MG63 (cell line): ENCODE data around the gene FCAMR. TPM values are rescaled to one million over a fixed set of nuclear protein-coding genes. Genes with fewer than 3 reads are reported as not detected.
"Not testable (repeated sequence)": the region's sequence is repeated elsewhere in the genome, so short reads cannot be mapped to it uniquely, and the experiment has no call there.

Experiments used
- DNase-seq: peaks from one replicate; pipeline ENCODE4 v3.0.0-alpha.2; 2020
- H3K27me3 ChIP-seq: fragments of 250-450 bp; sonication (Bioruptor Pico); 2 replicates; pipeline ENCODE4 v1.5.1; 2020; ENCODE audit warnings: mild to moderate bottlenecking, moderate library complexity
- H3K36me3 ChIP-seq: fragments of 250-450 bp; sonication (Bioruptor Pico); 2 replicates; pipeline ENCODE4 v1.5.1; 2020; ENCODE audit warnings: mild to moderate bottlenecking, moderate library complexity
- H3K4me3 ChIP-seq: fragments of 250-450 bp; sonication (Bioruptor Pico); 2 replicates; pipeline ENCODE4 v1.5.1; 2020; ENCODE audit warnings: mild to moderate bottlenecking, moderate library complexity
- H3K9me3 ChIP-seq: fragments of 250-450 bp; sonication (Bioruptor Pico); 2 replicates; pipeline ENCODE4 v1.5.1; 2020; ENCODE audit warnings: mild to moderate bottlenecking, moderate library complexity
- total RNA-seq: library from RNA; depleted of rRNA; stranded (reverse); fragments of >200 nt; shearing (Covaris generic); gene quantifications from 2 replicates; pipeline ENCODE4 v1.2.3, GENCODE V29; 2014; ENCODE audit warnings: low replicate concordance

The FCAMR gene
- total RNA-seq, 1 experiment from 2014 or later, result not detected

DNA sequence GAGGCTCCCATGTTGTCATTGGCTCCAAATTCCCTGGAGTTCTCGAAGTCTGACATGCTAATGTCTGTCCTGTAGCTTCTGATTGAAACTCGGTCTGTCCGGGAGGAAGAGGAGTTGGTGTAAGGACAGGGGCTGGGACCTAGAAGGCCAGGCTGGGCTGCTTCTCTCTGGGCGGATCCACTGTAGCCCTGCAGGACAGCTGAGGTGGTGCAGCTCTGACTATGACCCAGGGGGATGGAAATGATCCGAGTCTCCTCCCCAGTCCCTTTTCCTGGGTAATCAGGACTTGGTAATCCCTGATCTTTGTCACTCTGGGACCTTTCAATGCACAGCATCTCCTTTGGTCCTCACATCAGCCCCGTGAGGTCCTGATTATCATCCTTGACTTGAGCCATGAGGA is 38.6 kb downstream of the FCAMR start:
- H3K27me3 ChIP-seq, result no peaks in the 10 kb centered on the region
- no peak overlapping the region for H3K4me3 ChIP-seq
- DNase-seq, result no peak
- H3K36me3 ChIP-seq, result no peaks in the 10 kb centered on the region
- no peaks in the 10 kb centered on the region for H3K9me3 ChIP-seq

DNA sequence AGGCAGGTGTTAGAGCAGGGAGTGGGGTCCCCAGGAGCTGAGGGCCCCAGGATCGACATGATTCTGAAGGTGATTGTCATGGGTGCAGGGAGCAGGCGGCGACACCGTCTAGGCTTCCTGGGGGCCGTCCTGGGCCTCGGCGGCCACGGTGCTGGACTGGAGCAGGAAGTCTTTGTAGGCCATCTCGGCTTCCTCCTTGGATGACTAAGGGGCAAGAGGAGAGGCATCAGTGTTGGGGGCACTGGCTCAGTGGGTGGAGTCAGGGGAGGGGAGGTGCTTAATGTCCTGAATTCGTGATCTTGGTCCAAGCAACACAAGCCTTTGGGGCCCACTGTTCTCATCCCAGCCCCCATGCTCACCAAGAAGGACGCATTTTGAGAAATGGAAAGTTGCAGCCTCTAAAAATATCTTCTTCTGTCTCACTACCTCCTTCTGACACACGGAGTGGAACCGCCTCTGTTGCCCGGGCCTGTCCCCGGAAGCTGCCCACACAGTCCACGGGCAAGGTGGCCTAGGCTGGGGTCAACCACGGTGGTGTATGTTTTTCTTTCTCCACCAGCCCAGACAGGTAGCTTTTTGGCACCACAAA is 40.0 kb downstream of the FCAMR start:
- H3K4me3 ChIP-seq, result no peak overlapping the region
- no peaks in the 10 kb centered on the region for H3K27me3 ChIP-seq
- H3K36me3 ChIP-seq, result no peaks in the 10 kb centered on the region
- H3K9me3 ChIP-seq, result no peaks in the 10 kb centered on the region
- no peak for DNase-seq

DNA sequence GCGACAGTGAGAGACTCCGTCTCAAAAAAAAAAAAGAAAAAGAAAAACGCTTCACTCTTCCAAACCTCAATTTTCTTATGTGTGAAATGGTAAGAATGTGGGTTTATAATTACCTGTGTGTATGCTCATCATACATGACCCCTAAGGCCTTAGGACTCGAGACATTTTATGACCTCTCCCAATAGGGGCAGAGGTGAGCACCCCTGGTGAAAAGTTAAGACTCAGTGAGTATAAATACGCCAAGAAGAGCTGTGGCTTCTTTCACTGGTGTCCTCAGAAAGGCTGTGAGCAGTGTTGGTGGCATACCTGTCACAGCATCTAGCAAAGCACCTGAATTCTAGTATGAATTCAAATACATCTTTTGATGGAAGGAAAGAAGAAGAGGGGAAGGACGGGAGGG is 40.7 kb downstream of the FCAMR start:
- no peak for DNase-seq

DNA sequence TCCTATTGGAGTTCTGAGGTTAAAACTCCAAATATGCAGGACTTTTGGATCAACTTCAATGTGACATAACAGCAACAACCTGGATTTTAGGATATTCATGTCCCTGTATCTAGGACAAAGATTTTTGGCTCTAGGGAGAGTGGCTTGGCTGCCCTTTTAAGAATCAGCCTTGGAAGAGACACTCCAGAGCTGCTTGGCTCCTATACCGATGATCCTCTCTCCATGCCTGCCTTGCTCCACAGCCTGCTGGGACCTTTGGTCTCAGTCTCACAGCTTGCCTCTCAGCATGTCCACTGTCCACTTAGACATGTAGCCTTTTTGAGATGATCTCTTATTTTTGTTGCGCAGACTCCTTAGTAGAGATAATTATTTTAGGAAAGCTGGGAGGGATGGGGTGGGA is 44.0 kb downstream of the FCAMR start:
- H3K4me3 ChIP-seq, result no peak overlapping the region
- no peaks in the 10 kb centered on the region for H3K9me3 ChIP-seq
- DNase-seq, result no peak
- no peaks in the 10 kb centered on the region for H3K27me3 ChIP-seq
- H3K36me3 ChIP-seq, result no peaks in the 10 kb centered on the region

More for the DNA sequence above, 40.7 kb downstream of the FCAMR start:
- H3K27me3 ChIP-seq, result no peaks in the 10 kb centered on the region
- no peaks in the 10 kb centered on the region for H3K36me3 ChIP-seq
- no peak overlapping the region for H3K4me3 ChIP-seq
- no peaks in the 10 kb centered on the region for H3K9me3 ChIP-seq

DNA sequence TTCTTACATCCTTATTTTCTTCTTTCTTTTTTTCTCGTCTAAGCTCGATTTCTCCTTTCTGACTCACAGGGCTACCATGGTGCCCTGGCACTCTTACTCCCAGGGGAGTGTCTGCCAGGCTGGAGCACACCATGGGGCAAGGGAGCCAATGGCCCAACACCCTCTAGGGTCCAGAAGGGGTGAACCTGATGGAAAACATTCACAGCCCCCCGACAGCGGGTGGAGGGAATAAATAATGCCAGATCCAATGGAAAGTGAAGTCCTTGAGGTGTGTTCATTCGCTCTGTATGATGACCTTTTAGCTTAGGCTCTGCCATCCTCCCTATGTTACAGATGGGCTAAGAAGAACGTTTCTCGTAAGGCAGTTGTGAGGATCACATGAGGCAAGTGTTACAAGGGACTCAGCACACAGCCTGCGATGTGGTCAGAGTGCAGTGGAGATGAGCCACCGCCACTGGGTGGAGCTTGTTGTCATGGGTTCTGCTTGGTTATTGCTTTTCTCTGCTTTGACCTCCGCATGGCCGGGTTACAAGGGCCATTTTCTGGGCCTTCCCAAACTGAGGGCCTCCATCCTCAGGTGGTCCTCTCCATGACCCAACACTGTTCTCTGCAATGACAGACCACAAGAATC is 45.0 kb downstream of the FCAMR start:
- H3K4me3 ChIP-seq, result no peak overlapping the region
- DNase-seq, result no peak
- no peaks in the 10 kb centered on the region for H3K9me3 ChIP-seq
- H3K27me3 ChIP-seq, result no peaks in the 10 kb centered on the region
- no peaks in the 10 kb centered on the region for H3K36me3 ChIP-seq

DNA sequence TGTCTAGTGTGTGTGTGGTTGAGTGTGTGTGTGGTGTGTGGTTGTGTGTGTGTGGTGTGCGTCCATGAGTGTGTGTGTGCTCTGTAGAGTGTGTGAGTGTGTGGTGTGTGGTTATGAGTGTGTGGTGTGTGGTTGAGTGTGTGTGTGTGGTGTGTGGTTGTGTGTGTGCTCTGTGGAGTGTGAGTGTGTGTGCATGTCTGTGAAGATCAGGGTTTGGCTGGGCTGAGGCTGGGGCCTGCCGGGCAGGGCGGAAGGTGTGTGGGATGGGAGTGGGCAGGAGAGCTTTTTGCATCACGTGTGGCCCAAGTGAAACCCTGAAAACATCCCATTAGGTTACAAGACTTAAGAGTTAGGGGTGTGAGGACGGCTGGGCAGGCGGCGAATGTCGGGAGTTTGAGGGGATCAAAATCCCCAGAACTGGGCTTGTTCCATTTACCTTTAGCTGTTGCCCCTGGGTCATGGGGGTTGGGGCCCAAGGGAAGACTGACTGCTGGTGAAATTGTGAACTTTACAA is 45.6 kb downstream of the FCAMR start:
- no peak for DNase-seq
- Histone ChIP-seq H3K36me3 (no peaks in the 10 kb centered on the region), H3K4me3 (no peak overlapping the region), H3K27me3 (no peaks in the 10 kb centered on the region), H3K9me3 (no peaks in the 10 kb centered on the region)

DNA sequence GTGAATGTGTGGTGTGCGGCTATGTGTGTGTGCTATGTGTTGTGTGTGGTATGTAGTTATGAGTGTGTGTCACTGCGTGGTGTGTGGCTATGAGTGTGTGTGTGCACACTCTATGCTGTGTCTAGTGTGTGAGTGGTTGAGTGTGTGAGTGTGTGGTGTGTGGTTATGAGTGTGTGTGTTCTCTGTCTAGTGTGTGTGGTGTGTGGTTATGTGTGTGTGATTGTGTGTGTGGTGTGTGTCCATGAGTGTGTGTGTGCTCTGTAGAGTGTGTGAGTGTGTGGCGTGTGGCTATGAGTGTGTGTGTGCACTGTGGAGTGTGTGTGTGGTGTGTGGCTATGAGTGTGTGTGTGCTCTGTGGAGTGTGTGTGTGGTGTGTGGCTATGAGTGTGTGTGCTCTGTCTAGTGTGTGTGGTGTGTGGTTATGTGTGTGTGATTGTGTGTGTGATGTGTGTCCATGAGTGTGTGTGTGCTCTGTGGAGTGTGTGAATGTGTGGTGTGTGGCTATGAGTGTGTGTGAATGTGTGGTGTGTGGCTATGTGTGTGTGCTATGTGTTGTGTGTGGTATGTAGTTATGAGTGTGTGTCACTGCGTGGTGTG is 46.2 kb downstream of the FCAMR start:
- not testable (repeated sequence) for DNase-seq, H3K9me3 ChIP-seq, H3K36me3 ChIP-seq, H3K4me3 ChIP-seq, H3K27me3 ChIP-seq

DNA sequence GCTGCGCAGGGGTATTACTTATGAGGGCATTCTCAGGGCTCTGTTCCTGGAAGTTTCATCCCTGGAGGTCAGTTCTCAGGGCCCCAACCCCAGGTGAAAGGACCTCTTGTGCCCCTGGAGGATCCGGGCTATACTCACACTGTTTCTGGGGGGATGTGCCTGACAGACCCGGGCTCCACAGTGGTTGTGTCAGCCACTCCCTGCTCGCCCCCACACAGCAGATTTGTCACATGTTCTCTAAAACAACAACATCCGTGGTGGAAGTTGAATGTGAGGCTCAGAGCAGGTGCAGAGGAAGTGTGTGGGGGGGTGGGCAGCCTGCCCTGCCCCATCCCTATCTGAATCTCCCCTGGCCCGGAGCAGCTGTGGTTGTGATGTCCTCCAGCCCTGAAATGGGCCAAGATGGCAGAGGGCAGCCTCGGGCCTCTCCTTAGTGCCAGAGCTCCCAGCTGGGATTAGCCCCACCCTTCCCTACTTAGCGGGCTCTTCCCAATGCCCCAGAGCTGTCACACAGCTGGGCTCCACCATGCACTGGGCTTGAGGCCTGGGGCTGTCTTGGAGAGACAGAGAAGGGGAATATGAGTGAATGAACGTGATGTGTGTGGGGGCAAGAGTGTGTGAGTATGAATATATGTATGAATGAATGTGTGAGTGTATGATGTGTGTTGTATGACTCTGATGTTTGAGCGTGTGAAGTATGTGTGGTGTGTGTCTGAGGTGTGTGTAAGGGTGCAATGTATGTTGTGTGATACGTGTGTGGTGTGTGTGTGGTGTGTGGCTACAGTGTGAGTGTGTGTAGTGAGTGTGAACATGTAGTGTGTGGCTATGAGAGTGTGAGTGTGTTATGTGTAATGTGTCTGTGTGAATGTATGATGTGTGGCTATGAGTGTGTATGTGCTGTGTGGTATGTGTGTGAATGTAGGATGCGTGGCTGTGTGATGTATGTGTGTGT is 47.0 kb downstream of the FCAMR start:
- no peaks in the 10 kb centered on the region for H3K27me3 ChIP-seq
- DNase-seq, result no peak
- H3K36me3 ChIP-seq, result no peaks in the 10 kb centered on the region
- no peak overlapping the region for H3K4me3 ChIP-seq
- no peaks in the 10 kb centered on the region for H3K9me3 ChIP-seq

DNA sequence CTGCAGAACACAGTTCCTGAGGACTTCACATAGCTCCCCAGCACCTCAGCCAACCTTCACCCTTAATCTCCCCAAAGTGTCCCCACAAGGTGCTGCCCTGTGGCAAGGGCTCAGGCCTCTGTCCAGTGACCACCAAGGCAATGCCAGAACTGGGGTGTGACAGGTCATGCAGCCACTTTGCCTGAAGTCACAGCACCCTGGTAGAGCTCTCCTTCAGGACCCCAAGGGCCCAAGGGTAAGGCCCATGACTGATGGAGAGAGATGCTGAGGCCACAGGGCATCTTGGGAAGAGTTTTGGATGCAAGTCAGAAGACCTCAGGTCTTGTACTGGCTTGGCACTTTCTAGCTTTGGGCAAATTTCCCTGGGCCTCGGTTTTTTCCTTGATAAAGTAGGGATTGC is 47.7 kb downstream of the FCAMR start:
- no peak for DNase-seq
- no peaks in the 10 kb centered on the region for H3K36me3 ChIP-seq
- H3K27me3 ChIP-seq, result no peaks in the 10 kb centered on the region
- no peak overlapping the region for H3K4me3 ChIP-seq
- H3K9me3 ChIP-seq, result no peaks in the 10 kb centered on the region

DNA sequence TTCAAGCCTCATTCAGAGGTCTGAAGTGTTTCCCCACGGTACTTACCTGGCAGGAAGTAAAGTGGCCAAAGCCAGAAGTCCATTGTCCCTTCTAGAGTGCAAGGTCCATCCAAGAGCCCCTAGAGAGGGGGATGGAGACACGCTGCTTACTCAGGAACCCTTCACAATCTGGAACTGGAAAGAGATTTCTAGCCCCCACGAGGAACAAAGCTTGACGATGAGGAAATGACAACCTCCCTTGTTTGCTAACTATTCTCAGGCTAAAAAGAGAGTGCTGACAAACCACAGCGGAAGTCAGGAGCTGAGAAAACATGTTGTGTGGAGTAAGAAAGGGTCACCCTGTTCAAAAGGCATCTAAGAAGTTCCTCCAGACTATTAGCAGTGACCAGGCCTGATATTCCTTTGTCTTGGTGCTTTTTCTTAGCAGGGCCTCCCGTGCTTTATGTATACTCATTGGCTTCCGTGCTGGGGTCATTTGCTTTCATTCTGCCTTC is 48.4 kb downstream of the FCAMR start, which contains the start of gene FCMR:
TSS of gene FCMR (minus strand) at position 170 of the 494 bp plus-strand sequence. CDS start at position 83, 87 bp downstream.
- Histone ChIP-seq H3K36me3 (no peaks in the 10 kb centered on the region), H3K4me3 (no peak within 1 kb of the TSS), H3K27me3 (no peaks in the 10 kb centered on the region), H3K9me3 (no peaks in the 10 kb centered on the region)
- DNase-seq, result no peak

DNA sequence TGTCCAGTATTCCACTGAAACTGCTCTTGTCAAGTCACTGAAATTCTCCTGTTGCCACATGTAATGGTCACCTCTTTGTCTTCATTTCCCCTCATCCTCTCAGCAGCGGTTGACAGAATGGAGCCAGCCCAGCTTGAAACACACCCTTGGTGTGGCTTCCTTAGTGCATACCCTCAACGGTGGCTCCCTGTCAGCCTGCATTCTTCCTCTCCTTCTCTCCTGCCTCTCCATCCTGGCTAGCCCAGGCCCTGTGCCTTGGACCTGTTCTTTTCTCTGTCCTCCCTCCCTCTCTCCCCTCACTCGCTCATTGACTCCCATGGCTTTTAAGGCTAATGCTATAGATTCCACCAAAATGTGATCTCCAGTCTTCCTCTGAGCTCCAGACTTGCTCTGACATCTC is 52.2 kb downstream of the FCAMR start:
- Histone ChIP-seq H3K36me3 (no peaks in the 10 kb centered on the region), H3K27me3 (no peaks in the 10 kb centered on the region), H3K9me3 (no peaks in the 10 kb centered on the region), H3K4me3 (no peak overlapping the region)
- no peak for DNase-seq

DNA sequence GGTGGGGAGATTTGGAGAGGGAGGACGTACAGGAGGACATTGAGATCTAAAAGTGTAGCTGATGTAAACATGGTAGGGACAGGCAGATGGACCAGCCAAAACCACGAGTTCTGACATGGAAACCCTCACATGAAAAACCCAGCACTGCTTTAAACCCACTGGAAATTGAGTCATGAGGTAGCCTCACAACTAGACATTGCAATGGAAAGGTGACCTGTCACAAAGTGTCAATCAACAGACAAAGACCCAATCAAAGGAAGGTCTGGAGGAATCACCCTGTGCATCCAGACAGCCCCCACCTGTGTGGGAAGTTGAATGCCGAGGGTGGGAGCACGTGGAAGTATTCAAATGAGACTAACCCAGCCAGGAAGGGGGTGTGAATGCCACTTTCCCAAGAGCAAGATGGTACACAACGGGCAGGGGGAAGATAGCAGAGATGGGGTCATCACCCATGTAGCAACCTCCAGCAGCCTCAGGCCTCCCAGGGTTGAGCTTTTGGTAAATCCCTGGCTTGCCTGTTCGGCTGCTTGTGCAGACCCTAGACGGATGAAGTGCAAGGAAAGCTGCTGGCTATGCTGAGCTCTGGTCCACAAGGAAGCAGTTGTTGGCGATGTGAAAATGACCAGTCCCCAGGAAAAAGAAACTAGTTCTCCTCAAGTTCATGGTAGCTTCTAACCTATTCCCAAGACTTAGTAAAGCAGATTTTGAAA is 54.1 kb downstream of the FCAMR start:
- Histone ChIP-seq H3K9me3 (no peaks in the 10 kb centered on the region), H3K36me3 (no peaks in the 10 kb centered on the region), H3K4me3 (no peak overlapping the region), H3K27me3 (no peaks in the 10 kb centered on the region)
- DNase-seq, result no peak

DNA sequence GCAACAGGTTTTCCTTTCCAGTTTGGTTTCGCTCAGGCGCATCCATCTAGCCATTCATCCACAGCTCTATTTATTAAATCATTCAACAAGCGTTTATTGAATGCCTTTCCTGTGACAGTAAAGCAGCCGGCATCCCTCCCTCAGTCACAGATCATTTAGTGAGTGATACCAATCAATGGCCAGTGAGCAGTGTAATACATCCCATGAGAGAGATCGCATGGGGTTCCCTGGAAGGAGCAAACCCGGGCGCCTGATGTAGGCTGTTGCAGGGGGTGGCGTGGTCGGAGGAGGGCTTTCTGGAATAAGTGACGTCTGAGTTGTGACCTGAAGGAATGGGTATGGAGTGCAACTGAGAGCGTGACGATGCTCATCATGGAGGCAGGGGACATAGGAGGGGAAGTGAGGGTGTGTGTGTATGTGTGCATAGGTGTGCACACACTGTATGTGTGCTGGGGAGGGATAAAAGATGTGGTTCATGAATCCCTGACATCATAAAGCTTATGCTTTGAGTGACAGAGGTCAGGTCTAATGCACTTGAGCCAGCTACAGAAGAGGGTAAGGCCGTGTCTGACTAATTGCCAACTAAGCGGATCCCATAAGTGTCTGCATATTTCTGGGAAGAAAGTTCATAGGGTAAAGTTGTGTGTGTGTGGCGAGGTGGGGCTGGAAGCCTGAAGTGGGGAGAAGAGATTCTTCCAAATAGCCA is 55.1 kb downstream of the FCAMR start:
- H3K9me3 ChIP-seq, result no peaks in the 10 kb centered on the region
- H3K36me3 ChIP-seq, result no peaks in the 10 kb centered on the region
- no peaks in the 10 kb centered on the region for H3K27me3 ChIP-seq
- no peak overlapping the region for H3K4me3 ChIP-seq
- DNase-seq, result no peak

DNA sequence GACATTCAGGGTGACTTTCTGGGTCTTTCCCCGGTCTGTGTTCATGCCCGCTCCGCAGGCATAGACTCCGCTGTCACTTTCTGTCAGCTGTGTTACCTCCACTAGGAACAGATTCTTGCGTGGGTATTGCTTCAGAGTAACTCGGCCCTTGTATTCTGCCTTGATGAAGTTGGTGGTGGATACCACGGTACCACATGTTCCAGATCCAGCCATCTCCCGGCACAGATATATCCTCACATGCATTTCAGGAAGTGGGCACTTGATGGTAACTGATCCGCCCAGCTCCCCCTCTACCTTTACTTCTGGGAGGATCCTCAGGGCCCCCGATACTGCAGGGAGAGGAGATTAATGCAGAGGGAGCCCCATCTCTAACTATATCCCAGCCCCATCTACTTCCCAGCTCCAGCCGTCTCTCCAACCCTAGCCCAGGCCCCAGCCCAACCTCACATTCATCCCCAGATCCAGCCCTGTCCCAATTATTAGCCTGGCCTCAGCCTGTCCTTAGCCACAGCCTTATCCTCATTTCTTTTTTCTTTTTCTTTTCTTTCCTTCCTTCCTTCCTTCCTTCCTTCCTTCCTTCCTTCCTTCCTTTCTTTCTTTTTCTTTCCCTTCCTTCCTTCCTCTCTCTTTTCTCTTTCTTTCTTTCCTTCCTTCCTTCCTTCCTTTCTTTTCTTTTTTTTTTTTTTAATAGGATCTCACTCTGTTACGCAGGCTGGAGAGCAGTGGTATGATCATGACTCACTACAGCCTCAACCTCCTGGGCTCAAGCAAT is 56.3 kb downstream of the FCAMR start:
- H3K4me3 ChIP-seq, result no peak overlapping the region
- no peak for DNase-seq
- H3K36me3 ChIP-seq, result no peaks in the 10 kb centered on the region
- H3K27me3 ChIP-seq, result no peaks in the 10 kb centered on the region
- H3K9me3 ChIP-seq, result no peaks in the 10 kb centered on the region

DNA sequence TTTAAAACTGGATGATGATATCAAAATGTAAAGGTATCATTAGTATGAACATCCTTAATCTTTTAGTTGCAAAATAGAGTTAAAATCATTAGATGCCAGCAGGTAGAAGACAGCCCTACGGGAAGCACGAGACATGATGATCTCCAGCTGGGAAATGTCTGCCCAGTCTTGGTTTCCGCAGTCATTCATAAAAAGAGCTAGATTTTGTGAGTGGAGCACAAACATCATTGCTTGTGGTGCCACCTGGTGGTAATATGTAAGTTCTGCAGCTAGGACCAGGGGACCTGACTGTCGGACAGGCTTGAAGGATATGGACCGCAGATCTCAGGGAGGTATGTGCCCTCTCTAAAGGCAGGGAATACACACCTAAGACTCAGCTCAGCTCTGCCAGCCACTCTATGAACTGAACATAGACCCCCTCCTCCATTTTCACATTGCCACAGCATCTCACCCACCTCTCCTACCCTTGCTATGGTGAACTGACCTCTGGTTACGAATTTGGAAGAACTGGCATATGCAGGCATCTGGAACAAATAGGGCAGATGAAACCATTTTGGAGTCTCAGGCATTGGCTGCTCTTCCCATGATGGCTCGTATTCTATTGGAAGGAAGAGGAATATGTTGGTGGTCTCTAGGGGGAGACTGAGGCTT is 57.7 kb downstream of the FCAMR start:
- H3K4me3 ChIP-seq, result no peak overlapping the region
- H3K36me3 ChIP-seq, result no peaks in the 10 kb centered on the region
- H3K27me3 ChIP-seq, result no peaks in the 10 kb centered on the region
- DNase-seq, result peak; percentile 62
- H3K9me3 ChIP-seq, result no peaks in the 10 kb centered on the region
